ENCODE results near the gene PNMA1. TPM values are rescaled to one million over a fixed set of nuclear protein-coding genes. Genes with fewer than 3 reads are reported as not detected.

Gene PNMA1
- total and polyA plus RNA-seq, 9 of the 15 experiments (the other 6 are each of a cell fraction or from before 2014, with no cell fraction given) = 1.7 to 26.4 (median 8.7) TPM

- TF ChIP-seq PKNOX1 (IDR thresholded peaks at IDR 0.05) (0 out of 2 replicates have a peak, but pooled peaks have one; percentile 15), HDAC1 (IDR thresholded peaks at IDR 0.05) (peak in 1 of 2 experiments; percentile 29; a peak in 1 of 4 replicates), CREM (IDR thresholded peaks at IDR 0.05; ENCODE audit: low read depth) (peak; percentile 61; the same call in 1 of the 2 replicates), MGA (IDR thresholded peaks at IDR 0.05) (0 out of 2 replicates have a peak, but pooled peaks have one; percentile 7), EP300 (IDR thresholded peaks at IDR 0.05; ENCODE audit: low read length) (peak; percentile 27), MAFK (IDR thresholded peaks at IDR 0.05; ENCODE audit: low read length) (peak; percentile 25; the same call in 1 of the 2 replicates), ATF7 (IDR thresholded peaks at IDR 0.05) (peak; percentile 29; the same call in 1 of the 2 replicates), POLR2AphosphoS2 (IDR thresholded peaks at IDR 0.05; ENCODE audit: low read length) (no peak), SMAD4 (CRISPR knock-in tag; conservative IDR thresholded peaks at IDR 0.05) (peak; percentile 32; the same call in 1 of the 2 replicates), FOXJ3 (CRISPR knock-in tag; IDR thresholded peaks at IDR 0.05) (no peak), ELF1 (tag; IDR thresholded peaks at IDR 0.05) (peak; percentile 68), ZNF316 (IDR thresholded peaks at IDR 0.05) (peak; percentile 81), GABPB1 (CRISPR knock-in tag; IDR thresholded peaks at IDR 0.05) (no peak), ESRRA (IDR thresholded peaks at IDR 0.05; ENCODE audit: borderline replicate concordance, low read depth) (0 out of 2 replicates have a peak, but pooled peaks have one; percentile 9), GATAD2A (IDR thresholded peaks at IDR 0.05) (0 out of 2 replicates have a peak, but pooled peaks have one; percentile 61), NFE2 (IDR thresholded peaks at IDR 0.05; ENCODE audit: low read depth) (peak; percentile 92), POLR2B (IDR thresholded peaks at IDR 0.05; ENCODE audit: low read depth, partially characterized antibody) (no peak), C11orf30 (IDR thresholded peaks at IDR 0.05; ENCODE audit: low read depth) (peak; percentile 81), ZNF766 (CRISPR knock-in tag; conservative IDR thresholded peaks at IDR 0.05) (0 out of 2 replicates have a peak, but pooled peaks have one; percentile 15)
Observed at GRCh38 chr14:73762375-73762822, 48.2 kb upstream of the PNMA1 start (continued).
